OCI-LY1 (cell line): ENCODE results near the gene MAGEA10.

Experiments used
- CTCF ChIP-seq: fragments of 200-600 bp; sonication (generic), shearing (Covaris generic); IDR thresholded peaks from 2 replicates; pipeline ENCODE4 v1.5.1; 2017; ENCODE audit warnings: mild to moderate bottlenecking, antibody characterized with exemption, low read length, moderate library complexity, mixed read lengths
- EZH2 ChIP-seq: fragments of 200-600 bp; sonication (generic), shearing (Covaris generic); IDR thresholded peaks from 2 replicates; pipeline ENCODE4 v1.8.0; 2017; ENCODE audit warnings: borderline replicate concordance, mixed run types, mild to moderate bottlenecking, antibody characterized with exemption, low read length, moderate library complexity, mixed read lengths

- TF ChIP-seq CTCF (no peak), EZH2 (no peak)
Measured at GRCh38 chrX:152137771-152138387, 498 bp downstream of the MAGEA10 start.
